ENCODE measurements around the gene LONRF3.

Gene LONRF3

GRCh38 chrX:119009071-119009470 lies 34.7 kb downstream of the LONRF3 start:
- no peaks in the 10 kb centered on the region for H3K79me2 ChIP-seq (ENCODE audit: insufficient read depth, low read depth)

GRCh38 chrX:119010491-119010890 lies 36.1 kb downstream of the LONRF3 start:
- Histone ChIP-seq H4K20me1 (ENCODE audit: insufficient read depth) (no peaks in the 10 kb centered on the region), H3K27me3 (ENCODE audit: insufficient read depth, low read depth) (no peaks in the 10 kb centered on the region), H3K4me3 (IDR thresholded peaks at IDR 0.05; ENCODE audit: insufficient read depth, low read depth, low read length) (no peak overlapping the region), H3K36me3 (ENCODE audit: insufficient read depth) (no peaks in the 10 kb centered on the region), H3K79me2 (ENCODE audit: insufficient read depth, low read depth) (no peaks in the 10 kb centered on the region), H3K9ac (no peak overlapping the region), H2AFZ (ENCODE audit: low read depth) (no peak overlapping the region), H3K27ac (no peak overlapping the region), H3K4me1 (ENCODE audit: low read depth, poor library complexity, severe bottlenecking) (peaks cover 29% of the 10 kb centered on the region), H3K4me2 (no peak overlapping the region)
- TF ChIP-seq, protein P1, sequence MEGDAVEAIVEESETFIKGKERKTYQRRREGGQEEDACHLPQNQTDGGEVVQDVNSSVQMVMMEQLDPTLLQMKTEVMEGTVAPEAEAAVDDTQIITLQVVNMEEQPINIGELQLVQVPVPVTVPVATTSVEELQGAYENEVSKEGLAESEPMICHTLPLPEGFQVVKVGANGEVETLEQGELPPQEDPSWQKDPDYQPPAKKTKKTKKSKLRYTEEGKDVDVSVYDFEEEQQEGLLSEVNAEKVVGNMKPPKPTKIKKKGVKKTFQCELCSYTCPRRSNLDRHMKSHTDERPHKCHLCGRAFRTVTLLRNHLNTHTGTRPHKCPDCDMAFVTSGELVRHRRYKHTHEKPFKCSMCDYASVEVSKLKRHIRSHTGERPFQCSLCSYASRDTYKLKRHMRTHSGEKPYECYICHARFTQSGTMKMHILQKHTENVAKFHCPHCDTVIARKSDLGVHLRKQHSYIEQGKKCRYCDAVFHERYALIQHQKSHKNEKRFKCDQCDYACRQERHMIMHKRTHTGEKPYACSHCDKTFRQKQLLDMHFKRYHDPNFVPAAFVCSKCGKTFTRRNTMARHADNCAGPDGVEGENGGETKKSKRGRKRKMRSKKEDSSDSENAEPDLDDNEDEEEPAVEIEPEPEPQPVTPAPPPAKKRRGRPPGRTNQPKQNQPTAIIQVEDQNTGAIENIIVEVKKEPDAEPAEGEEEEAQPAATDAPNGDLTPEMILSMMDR (conservative IDR thresholded peaks at IDR 0.05; ENCODE audit: low read depth, low read length) = no peak

More at GRCh38 chrX:119009071-119009470, 34.7 kb downstream of the LONRF3 start:
- no peak overlapping the region for H2AFZ ChIP-seq (ENCODE audit: low read depth)
- TF ChIP-seq, protein P1 (conservative IDR thresholded peaks at IDR 0.05; ENCODE audit: low read depth, low read length) = no peak
- H3K36me3 ChIP-seq (ENCODE audit: insufficient read depth) = no peaks in the 10 kb centered on the region
- H3K27me3 ChIP-seq (ENCODE audit: insufficient read depth, low read depth) = no peaks in the 10 kb centered on the region
- H3K4me3 ChIP-seq (IDR thresholded peaks at IDR 0.05; ENCODE audit: insufficient read depth, low read depth, low read length) = no peak overlapping the region
- no peak overlapping the region for H3K9ac ChIP-seq
- no peaks in the 10 kb centered on the region for H4K20me1 ChIP-seq (ENCODE audit: insufficient read depth)
- H3K4me1 ChIP-seq (ENCODE audit: low read depth, poor library complexity, severe bottlenecking) = peaks cover 19% of the 10 kb centered on the region
- H3K27ac ChIP-seq = no peak overlapping the region
- H3K4me2 ChIP-seq = no peak overlapping the region

- Histone ChIP-seq H3K4me3 (IDR thresholded peaks at IDR 0.05; ENCODE audit: insufficient read depth, low read depth, low read length) (no peak overlapping the region), H4K20me1 (ENCODE audit: insufficient read depth) (no peaks in the 10 kb centered on the region), H3K9ac (no peak overlapping the region), H3K27ac (no peak overlapping the region), H3K27me3 (ENCODE audit: insufficient read depth, low read depth) (no peaks in the 10 kb centered on the region), H3K36me3 (ENCODE audit: insufficient read depth) (no peaks in the 10 kb centered on the region), H3K4me2 (no peak overlapping the region), H3K79me2 (ENCODE audit: insufficient read depth, low read depth) (no peaks in the 10 kb centered on the region), H3K4me1 (ENCODE audit: low read depth, poor library complexity, severe bottlenecking) (peaks cover 32% of the 10 kb centered on the region), H2AFZ (ENCODE audit: low read depth) (no peak overlapping the region)
- TF ChIP-seq, protein P1 (conservative IDR thresholded peaks at IDR 0.05; ENCODE audit: low read depth, low read length) = no peak
Measured at GRCh38 chrX:119013164-119013563, 38.7 kb downstream of the LONRF3 start.

- Histone ChIP-seq H3K4me2 (no peak overlapping the region), H3K27ac (no peak overlapping the region)
Measured at GRCh38 chrX:119015407-119016237, 41.2 kb downstream of the LONRF3 start.

More at GRCh38 chrX:119015407-119016237, 41.2 kb downstream of the LONRF3 start:
- Histone ChIP-seq H2AFZ (ENCODE audit: low read depth) (no peak overlapping the region), H3K27me3 (ENCODE audit: insufficient read depth, low read depth) (no peaks in the 10 kb centered on the region), H3K79me2 (ENCODE audit: insufficient read depth, low read depth) (no peaks in the 10 kb centered on the region), H4K20me1 (ENCODE audit: insufficient read depth) (no peaks in the 10 kb centered on the region), H3K4me3 (IDR thresholded peaks at IDR 0.05; ENCODE audit: insufficient read depth, low read depth, low read length) (no peak overlapping the region), H3K4me1 (ENCODE audit: low read depth, poor library complexity, severe bottlenecking) (peaks cover 32% of the 10 kb centered on the region), H3K36me3 (ENCODE audit: insufficient read depth) (no peaks in the 10 kb centered on the region), H3K9ac (no peak overlapping the region)
- TF ChIP-seq, protein P1 (conservative IDR thresholded peaks at IDR 0.05; ENCODE audit: low read depth, low read length) = no peak
